IPS-15b (cell line): ENCODE data around the gene PPAT.
"Not testable (repeated sequence)": the region's sequence is repeated elsewhere in the genome, so short reads cannot be mapped to it uniquely, and the experiment has no call there.

Experiments used
- H3K27me3 ChIP-seq: one replicate; pipeline ENCODE4 v1.6.1; 2013; ENCODE audit warnings: low read length; ENCODE audit not compliant: control insufficient read depth, insufficient read depth
- H3K36me3 ChIP-seq: one replicate; pipeline ENCODE4 v1.6.1; 2013; ENCODE audit warnings: low read length; ENCODE audit not compliant: control insufficient read depth, insufficient read depth
- H3K4me1 ChIP-seq: one replicate; pipeline ENCODE4 v1.6.1; 2013; ENCODE audit warnings: mild to moderate bottlenecking, low read length; ENCODE audit not compliant: control insufficient read depth, insufficient read depth
- H3K4me3 ChIP-seq: one replicate; pipeline ENCODE4 v1.5.1; 2013; ENCODE audit warnings: low read depth, low read length
- H3K9ac ChIP-seq: one replicate; pipeline ENCODE4 v1.6.1; 2013; ENCODE audit warnings: low read depth, mild to moderate bottlenecking, low read length
- H3K9me3 ChIP-seq: one replicate; pipeline ENCODE4 v1.6.1; 2013; ENCODE audit warnings: mild to moderate bottlenecking, low read length; ENCODE audit not compliant: control insufficient read depth, insufficient read depth

Gene PPAT

GRCh38 chr4:56371426-56372220, 63.8 kb downstream of the PPAT start:
- Histone ChIP-seq H3K4me3 (no peak overlapping the region), H3K4me1 (no peaks in the 10 kb centered on the region), H3K9me3 (no peaks in the 10 kb centered on the region), H3K9ac (no peak overlapping the region), H3K36me3 (no peaks in the 10 kb centered on the region), H3K27me3 (no peaks in the 10 kb centered on the region)

GRCh38 chr4:56370377-56370776, 65.0 kb downstream of the PPAT start:
- Histone ChIP-seq H3K4me3 (no peak overlapping the region), H3K36me3 (no peaks in the 10 kb centered on the region), H3K27me3 (no peaks in the 10 kb centered on the region), H3K9me3 (no peaks in the 10 kb centered on the region), H3K4me1 (no peaks in the 10 kb centered on the region), H3K9ac (no peak overlapping the region)

GRCh38 chr4:56362981-56363380, 72.4 kb downstream of the PPAT start:
- not testable (repeated sequence) for H3K4me3 ChIP-seq, H3K4me1 ChIP-seq, H3K9ac ChIP-seq, H3K27me3 ChIP-seq, H3K36me3 ChIP-seq, H3K9me3 ChIP-seq

GRCh38 chr4:56360071-56360470, 75.3 kb downstream of the PPAT start:
- H3K9ac ChIP-seq, result no peak overlapping the region

GRCh38 chr4:56356650-56357049, 78.8 kb downstream of the PPAT start:
- no peaks in the 10 kb centered on the region for H3K9me3 ChIP-seq
- no peak overlapping the region for H3K4me3 ChIP-seq
- H3K27me3 ChIP-seq, result no peaks in the 10 kb centered on the region
- no peaks in the 10 kb centered on the region for H3K36me3 ChIP-seq
- no peak overlapping the region for H3K9ac ChIP-seq
- no peaks in the 10 kb centered on the region for H3K4me1 ChIP-seq

More at GRCh38 chr4:56360071-56360470, 75.3 kb downstream of the PPAT start:
- Histone ChIP-seq H3K4me1 (no peaks in the 10 kb centered on the region), H3K27me3 (no peaks in the 10 kb centered on the region), H3K9me3 (no peaks in the 10 kb centered on the region), H3K36me3 (no peaks in the 10 kb centered on the region), H3K4me3 (no peak overlapping the region)

- Histone ChIP-seq H3K36me3 (no peaks in the 10 kb centered on the region), H3K4me1 (no peaks in the 10 kb centered on the region), H3K9me3 (no peaks in the 10 kb centered on the region), H3K27me3 (no peaks in the 10 kb centered on the region), H3K9ac (no peak overlapping the region), H3K4me3 (no peak overlapping the region)
These were observed 86.8 kb downstream of the PPAT start for GRCh38 chr4:56348576-56348975.

- H3K4me1 ChIP-seq, result no peaks in the 10 kb centered on the region
These were observed 90.0 kb downstream of the PPAT start for GRCh38 chr4:56345458-56345857.

More at GRCh38 chr4:56345458-56345857, 90.0 kb downstream of the PPAT start:
- Histone ChIP-seq H3K4me3 (no peak overlapping the region), H3K36me3 (no peaks in the 10 kb centered on the region), H3K9ac (no peak overlapping the region), H3K9me3 (no peaks in the 10 kb centered on the region), H3K27me3 (no peaks in the 10 kb centered on the region)
